Measurements from ENCODE around the gene NT5C1A.
A peak's percentile ranks its signal among the peaks of the same experiment; 100 is the strongest.

NT5C1A gene

DNA sequence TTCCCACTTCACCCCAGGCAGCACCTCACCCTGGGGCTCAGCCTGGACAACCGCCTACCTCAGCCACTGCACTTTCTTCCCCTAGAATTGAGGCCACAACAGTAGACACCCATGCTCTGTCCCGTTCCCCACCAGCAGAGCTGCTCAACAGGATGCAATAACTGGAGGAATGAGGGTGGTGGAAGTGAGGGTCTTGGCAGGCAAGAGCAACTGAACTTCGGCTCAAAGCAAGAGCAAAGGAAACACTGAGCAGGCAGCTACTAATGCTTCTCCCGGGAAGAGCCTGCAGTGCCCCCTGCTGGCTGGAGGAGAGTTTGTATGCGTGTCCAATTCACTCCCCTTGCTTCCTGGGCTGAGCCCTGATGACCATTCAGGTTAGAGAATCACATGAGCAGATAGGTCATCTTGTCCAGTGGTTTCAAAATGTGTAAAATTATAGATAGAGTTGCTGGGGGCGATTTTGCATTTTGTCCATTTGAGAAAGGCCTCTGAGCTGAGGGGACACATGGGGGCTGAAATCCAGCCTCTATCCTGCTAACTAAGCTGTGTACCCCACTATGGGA lies 13.9 kb downstream of the NT5C1A start:
- peak; percentile 48 for DNase-seq

DNA sequence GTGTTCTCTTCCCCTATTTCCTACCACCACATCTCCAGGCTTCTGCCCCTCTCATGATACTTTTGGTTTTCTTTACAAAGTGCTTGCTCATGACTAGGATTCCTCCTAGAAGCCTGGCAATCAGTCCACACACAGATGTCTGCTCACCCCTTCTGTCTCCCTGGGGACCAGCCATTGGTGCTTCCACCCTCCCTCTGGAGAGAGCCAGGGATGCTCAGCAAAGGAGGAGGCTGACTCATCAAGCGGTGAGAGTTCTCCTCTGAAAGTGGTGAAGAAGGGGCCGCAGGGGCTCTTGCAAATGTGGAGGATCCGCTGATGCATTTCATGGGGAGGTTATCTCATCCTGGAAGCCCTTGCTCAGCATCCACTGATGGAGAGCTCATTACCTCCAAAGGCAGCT lies 14.5 kb downstream of the NT5C1A start:
- no peak for DNase-seq

DNA sequence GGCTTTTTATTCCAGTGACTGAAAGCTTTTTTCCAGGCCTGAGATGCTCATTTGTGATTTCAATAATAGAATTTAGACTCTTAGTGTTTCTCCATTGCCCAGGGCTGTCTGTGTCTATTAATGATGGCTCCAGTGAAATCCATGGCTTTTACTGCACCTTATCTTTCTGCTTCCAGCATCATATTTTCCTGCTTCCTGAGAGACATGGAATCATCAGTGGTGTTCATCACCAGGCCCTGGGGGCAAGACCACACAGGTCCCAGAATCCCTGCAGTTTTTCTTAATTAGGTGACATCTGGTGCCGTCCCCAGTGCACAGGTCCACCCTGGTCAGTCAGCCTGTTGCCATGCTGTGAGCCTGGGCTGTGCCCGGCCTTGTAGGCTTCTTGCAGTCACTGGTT lies 15.5 kb downstream of the NT5C1A start:
- DNase-seq: no peak

DNA sequence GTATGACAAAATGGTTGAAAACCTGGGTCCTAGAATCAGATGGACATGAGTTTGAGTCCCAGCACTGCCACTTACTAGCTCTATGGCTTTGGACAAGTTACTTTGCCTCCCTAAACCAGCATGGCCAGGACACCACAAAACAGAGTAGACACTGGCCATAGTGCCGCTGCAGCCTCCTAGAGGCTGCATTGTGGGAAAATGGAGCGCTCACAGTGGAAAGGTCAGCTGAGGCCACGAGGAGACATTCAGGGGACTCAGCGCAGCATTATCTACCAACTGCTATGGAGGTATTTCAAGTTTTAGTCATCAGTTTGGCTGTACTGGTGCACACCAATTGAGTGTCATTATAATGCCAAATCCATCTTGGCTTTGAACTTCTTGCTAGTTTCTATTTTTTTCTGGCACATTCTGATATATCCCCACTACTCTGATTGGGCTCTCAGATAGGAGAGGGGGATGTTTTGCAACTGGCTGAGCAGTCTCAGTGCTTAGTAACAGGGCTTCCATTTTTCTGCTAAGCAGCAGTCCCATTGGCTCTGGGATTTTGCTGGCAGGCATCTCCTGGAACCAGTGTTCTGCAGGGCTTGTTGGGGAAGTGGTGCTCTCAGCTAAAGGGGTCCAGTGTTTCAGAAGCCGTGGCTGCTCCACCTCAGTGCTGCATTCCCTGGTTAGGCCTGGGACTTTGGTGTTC lies 16.2 kb downstream of the NT5C1A start:
- DNase-seq: no peak

DNA sequence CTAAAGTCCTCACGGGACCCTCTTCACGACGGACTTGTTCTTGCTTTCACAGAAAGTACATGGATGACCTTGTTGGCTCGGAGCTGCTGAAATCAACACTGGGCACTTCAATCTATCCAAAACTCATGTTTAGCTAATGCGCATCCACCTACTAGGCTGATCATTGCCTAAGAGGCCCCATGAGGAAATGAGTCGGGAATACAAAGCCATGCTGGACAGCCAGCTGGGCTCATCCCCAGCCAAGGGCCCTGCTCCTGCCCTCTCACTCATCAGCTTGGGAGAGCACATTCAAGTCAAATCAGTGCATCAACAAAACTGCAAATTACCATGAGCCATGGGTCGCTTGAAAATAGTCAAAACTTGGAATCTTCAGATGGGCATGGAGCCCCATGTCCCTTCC lies 17.6 kb downstream of the NT5C1A start:
- DNase-seq: no peak

DNA sequence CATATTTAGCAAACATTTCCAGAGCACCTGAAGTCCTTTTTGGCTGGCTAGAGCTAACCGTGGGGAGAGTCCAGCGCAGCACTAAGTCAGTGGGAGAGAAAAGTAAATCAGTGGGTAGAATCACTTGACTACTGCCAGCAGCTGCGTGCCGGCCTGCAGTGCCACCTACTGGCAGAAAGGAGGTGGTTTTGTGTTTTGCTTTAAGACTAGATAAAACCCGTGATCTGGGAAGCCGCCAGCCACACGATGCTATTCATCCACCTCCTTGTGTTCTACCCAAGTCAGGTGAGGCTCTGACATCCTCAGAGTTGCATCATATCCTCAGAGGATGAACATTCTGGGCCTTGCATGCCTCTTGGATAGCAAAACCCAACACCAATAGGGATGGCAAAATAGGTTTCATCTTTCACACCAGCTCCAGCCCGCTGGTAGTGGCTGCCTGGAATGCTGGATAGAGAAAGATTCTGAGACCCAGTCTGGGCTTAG lies 18.3 kb downstream of the NT5C1A start:
- peak; percentile 80 for DNase-seq

DNA sequence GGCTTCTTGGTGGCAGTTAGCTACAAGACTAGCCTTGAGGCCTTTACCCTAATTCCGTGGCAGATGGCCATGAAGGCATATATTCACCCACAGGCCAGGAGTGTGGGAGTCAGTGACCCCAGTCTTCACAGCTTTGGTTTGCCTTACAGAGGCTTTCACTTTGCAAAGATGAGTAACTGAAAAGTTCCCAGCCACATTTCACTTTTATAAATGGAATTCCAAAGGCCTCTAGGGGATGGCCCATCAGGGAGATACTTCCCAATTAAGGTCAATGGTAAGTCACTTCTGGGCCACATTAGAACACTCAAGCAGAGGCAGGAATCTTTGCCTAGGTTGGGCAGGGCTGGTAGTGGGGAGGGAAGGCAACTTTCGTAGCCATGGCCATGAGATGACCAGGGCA lies 19.4 kb downstream of the NT5C1A start:
- DNase-seq: no peak

DNA sequence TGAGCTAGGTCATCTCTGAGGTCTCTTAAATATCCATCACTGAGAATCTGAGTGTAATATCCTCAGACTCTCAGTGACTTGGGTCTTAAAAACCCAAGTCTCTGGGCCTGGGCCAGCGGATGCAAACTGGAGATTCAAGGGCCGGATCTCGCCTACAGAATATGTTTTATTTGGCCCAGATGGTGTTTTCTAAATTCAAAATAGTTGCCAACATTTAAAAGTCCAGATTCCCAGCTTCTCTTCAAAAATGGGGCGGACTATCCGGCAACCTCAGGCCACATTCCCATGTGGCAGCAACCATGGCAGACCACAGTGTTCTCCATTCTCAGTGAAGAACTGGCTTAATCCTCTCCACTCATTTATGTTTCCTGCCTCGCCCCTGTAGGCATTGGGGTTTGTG lies 19.8 kb downstream of the NT5C1A start:
- DNase-seq: no peak

DNA sequence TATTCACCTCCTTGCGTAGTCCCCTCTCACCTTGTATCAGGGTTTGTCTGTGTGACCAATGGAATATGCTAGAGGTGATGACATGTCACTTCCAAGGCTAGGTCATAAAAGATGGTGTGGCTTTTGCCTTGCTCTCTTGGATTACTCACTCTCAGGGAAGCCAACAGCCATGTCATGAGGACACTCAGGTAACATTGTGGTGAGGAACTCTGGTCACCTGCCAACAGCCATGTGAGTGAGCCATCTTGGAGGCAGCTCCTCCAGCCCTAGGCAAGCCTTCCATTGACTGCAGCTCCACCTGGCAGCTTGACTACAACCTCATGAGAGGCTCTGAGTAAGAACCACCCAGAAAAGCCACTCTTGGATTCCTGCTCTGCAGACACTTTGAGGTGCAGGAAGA lies 21.5 kb downstream of the NT5C1A start:
- no peak for DNase-seq

DNA sequence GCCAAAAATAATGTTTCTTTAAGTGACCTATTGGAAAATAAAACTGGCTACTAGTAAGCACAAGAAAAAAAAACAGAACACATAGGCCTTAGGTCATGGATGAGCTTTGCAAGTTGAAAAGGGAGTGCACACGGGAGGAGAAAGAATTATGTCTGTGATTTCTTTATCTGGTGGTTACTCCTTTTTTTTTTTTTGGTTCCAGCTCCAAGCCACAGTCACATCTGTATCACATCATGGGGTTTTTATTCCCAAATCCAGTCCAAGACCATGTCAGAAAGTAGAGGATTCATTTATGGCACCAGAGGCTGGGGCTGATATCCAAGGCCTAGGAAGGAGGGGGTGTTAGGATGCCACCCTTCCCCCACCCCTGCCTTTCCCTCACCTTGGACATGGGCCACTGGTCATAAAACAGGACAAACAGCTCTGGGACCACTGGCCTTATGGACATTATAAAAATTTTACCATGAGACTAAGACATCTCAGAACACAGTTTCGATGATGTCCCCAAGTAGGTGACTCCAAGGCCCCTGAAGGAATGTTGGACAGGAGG lies 22.2 kb downstream of the NT5C1A start:
- DNase-seq: no peak

DNA sequence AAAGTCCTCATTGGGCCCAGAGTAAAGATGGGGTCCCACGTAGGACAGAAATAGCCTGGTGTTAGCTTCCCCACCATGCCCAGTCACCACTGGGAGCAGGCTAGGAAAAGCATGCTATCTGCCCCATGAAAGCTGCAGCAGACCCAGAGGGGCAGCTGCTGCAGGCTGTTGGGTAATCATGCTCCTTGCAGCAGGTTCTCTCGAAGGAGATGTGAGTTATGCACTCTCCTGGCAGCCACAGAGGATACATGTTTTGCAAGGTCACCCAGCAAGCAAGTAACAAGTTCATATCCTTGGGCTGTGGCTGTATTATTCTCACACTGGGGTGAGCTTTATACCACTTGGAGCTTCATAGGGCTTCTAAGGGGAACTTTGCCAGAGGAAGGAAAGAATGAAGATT lies 23.4 kb downstream of the NT5C1A start:
- DNase-seq: no peak

DNA sequence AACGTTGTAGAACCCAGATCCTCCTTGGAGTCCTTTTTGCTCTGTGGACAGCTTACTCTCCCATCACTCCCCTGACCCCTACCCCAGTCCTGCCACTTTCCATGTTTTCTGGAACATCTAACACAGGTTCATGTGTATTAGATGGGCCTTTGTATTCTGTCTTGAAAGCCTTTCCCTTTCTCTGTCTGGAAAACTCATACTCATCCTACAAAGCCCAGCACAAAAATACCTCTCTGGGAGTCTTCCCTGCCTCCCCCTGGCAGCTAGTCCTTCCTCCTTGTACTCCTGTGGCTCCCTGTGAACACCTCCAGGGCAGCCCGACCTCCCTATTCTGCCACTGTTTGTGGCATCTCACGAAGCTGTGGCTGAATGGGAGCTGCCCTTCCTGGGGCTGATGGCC lies 24.7 kb downstream of the NT5C1A start:
- DNase-seq: no peak

DNA sequence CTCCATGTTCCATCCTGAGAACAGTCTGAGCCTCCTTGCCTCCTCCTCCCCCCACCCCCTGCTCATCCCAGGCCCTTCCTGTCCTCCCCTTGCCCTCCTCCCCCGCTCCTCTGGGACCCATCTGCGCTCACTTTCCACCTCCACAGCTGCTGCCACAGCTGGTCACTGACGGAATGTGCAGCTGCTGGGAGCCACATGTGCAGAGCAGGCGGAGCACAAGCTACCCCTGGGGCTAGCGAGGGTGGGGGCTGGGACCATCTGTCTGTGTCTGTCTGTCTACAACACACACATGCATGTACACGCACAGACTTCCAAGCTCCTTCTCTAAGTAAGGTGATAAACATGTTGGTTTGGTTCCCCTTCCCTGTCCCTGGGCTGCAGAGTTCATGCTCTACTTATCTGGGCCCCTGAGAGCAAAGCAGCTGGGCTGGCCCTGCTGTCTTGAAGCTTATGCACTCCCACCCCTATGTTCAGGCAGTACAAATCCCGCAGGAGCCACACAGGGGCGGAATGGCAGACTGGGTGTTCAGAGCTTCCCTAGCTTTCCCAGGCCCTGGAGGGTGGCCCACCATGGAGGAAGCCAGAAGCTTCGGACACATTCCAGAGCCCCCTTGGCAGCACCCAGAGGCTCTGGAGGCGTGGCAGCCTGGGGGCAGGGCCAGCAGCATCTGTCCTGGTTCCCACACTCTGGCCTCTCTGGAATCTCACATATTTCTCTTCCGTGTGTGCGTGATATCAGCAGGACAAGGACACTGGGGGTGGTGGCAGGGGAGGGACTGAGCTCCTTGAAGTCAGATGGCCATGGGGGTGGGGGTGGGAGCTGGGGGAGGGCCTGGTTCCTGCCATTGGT lies 25.4 kb downstream of the NT5C1A start:
- DNase-seq: no peak

DNA sequence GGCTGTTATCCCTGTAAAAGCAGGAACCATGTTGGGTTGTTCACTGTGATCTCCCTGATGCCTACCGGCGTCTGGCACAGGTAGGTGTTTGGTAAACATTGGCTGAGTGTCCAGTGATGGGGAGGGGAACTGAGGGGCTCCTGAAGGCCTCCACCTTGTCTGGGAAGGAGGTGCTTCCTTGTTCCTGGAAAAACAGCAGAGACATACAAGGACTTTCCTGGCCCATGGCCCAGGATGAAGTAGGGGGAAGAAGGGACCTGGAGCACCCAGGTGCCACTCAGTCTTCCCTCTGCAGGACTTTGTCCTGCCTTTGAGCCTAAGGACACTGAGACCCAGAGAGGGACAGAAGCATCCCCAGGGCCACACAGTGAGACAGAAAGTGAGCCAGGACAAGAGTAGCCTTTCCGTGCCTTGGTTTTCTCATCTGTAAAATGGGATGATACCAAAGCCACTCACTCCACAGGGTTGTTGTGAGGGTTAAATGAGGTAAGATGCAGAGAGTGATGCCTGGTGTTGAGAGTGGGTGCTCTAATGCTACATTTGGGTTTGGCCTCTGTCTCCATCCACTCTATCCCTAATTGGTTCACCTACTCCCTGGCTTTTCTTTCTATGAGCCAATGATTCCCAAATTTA lies 26.4 kb downstream of the NT5C1A start:
- DNase-seq: no peak

DNA sequence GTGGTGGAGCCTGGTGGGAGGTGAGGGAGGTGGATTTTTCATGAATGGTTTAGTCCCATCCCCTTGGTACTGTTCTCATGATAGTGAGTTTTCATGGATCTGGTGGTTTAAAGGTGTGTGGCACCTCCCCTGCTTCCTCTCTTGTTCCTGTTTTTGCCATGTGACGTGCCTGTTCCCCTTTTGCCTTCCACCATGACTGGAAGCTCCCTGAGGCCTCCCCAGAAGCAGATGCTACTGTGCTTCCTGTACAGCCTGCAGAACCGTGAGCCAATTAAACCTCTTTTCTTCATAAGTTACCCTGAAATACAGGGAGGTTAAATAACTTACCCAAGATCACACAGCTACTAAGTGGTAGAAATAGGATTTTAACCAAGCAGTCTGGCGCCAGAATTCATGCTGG lies 28.2 kb downstream of the NT5C1A start:
- no peak for DNase-seq

DNA sequence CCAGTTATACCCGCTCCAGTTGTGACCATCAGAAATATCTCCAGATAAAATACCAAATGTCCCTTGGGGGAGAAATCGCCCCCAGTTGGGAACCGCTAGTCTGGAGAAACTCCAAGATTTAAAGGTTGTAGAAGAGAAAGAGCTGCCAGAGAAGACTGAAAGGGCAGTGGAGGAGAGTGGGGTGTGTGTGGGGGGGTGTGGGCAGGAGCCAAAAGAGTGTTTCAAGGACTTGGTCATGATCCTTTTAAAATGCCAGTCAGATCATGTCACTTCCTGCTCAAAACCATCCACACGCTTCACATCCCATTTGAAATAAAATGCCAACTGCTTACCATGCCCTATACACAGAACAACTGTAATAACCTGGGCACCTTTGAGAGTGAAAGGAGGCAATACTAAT lies 29.1 kb downstream of the NT5C1A start:
- DNase-seq: no peak

DNA sequence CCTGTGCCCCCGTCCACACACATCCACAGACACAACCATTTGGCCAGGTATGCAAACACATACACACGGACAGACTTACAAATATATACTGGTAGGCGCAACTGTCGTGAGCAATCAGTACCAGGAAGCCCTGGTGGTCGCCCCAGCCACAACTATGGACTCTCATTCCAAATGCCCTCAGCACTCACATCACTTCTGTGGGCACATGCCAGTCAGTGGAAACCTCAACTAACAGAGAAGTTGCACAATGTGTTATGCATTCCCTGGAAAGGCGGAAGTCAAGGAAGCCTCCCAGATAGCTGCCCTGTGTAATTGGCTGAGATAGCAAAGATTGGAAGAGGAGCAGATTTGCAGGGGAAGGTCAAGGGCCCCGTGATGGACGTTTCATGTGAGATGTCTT lies 31.0 kb downstream of the NT5C1A start:
- DNase-seq: no peak

DNA sequence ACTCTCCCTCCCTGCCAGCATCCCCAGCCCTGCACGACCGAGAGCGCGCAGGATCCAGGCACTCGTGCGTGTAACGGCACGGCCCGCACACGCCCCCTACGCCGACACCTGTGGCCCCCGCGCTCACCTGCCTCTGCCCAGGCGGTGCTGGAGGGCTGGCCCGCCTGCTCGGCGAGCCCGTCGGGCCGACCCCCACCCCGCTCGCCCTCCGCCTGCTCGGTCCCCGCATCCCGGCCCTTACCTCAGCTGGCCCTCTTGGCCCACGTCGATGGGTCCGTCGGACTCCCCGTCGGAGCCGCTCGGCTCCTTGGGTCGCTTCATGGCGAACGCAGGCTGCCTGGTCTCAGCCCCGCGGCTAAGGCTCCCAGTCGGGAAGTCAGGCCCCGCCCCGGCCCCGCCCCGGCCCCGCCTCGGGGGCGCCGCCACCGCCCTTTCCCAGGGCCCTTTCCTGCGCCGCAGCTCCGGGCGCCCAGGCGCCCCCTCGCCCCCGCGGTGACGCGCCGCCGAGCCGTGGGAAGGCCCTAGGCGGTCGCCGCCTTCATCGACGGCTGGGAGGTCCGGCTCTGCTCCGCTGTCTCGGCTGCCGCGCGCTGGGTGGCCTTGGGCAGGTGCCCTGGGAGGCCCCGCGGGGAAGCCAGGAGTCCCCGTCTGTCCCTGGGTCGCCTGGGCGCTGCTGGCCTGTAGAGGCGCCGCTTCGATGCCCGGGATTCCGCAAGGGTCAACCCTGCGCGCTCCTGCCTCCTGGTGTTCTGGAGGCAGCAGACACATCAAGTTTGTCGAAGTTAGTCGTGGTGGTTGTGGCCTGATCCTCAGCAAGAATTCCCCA lies 32.4 kb downstream of the NT5C1A start, which contains the start of gene HEYL:
Gene HEYL (minus strand): TSS at position 339 of the 826 bp plus-strand sequence. CDS start 18 bp downstream, at position 321.
- DNase-seq: peak; percentile 77

DNA sequence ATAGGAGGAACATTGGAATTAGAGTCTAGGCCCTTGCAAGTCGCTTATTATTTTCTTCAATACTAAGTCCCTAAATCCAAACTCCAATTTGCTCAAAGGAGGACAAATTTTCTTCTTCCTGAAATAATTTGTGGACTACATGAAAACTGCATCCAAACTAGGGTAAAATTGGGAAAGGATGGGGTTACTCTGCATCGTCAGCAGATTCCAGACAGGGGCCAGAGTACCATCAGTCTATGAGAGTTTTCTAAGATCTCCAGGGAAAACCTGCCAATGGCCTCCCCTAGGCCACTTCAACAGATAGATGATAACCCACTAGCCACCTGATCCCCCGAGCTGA lies 33.0 kb downstream of the NT5C1A start:
- DNase-seq: no peak

DNA sequence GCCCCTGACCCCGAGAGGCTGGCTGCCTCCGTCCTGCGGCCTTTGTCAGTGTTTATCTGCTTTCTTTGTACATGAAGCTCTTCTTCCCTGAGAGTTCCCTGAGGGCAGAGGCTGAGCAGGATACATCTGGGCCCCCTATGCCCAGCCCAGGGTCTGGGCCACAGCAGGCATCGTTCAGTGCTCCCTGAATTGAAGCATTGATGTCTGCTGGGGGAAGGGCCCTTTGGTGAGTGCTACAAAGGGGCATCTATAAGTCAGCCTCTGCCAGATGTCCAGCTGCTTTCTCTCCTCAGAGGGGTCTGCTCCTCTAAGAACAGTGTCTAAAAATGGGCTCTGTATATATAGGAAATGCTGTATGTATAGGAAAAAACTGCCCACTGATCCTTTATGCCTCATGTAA lies 34.5 kb downstream of the NT5C1A start:
- DNase-seq: no peak

DNA sequence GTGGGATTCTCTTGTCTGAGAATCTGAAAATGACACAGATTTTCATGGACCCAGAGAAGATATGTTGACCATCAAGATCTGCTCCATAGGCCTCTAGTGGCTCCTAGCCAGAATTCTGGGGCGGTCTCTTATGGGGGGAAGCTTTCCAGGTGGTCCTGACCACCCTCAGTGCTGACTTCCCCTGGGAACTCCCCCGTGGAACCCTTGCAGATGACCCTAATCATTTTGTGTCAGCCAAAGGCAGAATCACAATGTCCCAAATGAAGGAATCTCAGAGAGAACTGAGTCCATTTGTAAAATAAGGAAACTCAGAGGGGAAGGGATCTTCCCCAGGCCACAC lies 36.1 kb downstream of the NT5C1A start:
- DNase-seq: no peak

DNA sequence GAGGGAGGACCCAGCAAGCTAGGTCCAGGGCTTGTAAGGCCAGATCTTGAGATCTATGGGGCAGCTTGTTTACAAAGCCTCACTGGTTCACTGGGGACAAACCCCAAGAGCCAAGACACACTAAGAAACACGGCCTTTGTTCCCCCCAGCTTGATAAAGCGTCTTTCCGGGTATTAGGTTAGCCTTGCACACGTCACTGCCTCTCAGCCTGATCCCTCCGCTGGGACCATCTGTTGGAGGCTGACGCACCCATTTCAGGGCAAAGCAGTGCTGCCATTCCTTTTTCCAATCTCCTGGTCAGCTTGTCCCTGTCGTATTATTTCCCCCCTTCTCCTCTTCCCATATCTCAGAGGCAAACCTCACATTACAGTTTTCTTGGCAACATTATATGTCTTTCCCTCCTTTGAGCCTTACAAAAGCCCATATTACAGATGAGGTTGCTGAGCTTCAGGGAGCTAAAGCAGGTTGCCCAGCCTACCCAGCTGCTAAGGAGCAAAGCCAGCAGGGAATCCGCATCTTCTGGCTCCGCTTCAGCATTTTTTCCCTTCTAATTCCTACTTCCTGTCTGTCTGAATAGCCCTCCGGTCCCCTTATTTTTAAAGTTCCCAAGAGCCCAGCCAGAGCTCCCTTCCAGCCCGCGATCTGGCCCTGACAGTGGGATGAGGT lies 36.6 kb downstream of the NT5C1A start:
- DNase-seq: no peak
